ENCODE results near the gene PDE6A. TPM values are rescaled to one million over a fixed set of nuclear protein-coding genes. Genes with fewer than 3 reads are reported as not detected.

PDE6A gene
- total and polyA plus RNA-seq, 9 of the 15 experiments (the other 6 are each of a cell fraction or from before 2014, with no cell fraction given), result 0.01 to 0.04 (median 0.01) TPM; not detected in 6

DNA sequence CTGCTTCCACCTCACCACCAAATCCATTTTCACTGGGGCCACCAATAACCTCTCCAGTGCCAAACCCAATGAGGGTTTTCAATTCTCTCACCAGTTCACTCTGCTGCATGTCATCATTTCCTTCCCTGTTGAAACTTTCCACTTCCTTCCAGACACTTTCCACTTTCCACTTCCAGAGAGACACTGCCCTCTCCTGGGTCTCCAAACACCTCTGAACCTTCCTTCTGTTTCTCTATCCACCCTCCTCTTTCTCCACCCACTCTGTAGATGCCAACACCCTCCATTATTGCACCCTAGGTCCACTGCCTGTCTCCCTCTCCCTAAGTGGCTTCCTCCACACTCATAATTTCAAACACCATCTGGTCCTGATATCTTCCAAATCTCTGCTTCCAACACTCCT is 39.6 kb downstream of the PDE6A start:
- ChIA-PET CTCF (ENCODE audit: low intra/inter-chr PET ratio) (interaction anchor here (1.1 kb wide), 1 partner anchor 67 kb away, joined by 5 read pairs; no protein-coding TSS in a partner anchor), POLR2A (interaction anchor here (0.8 to 1.6 kb wide), 2 partner anchors 9 to 27 kb away, joined by 4 to 5 read pairs; no protein-coding TSS in a partner anchor)
- Histone ChIP-seq H3K9ac (ENCODE audit: insufficient read depth in 1 of 2, low read depth in 2 of 2, low read length in 2 of 2) (no peak overlapping the region), H3K4me3 (no peak overlapping the region), H3K4me1 (replicated peaks in 1 of 2; ENCODE audit: control insufficient read depth in 2 of 2, insufficient read depth in 2 of 2, low read length in 2 of 2) (peaks cover 4 to 7% of the 10 kb centered on the region in 2 experiments; a peak in 3 of 5 replicates), H3K9me1 (ENCODE audit: control insufficient read depth, insufficient read depth, low read length) (no peaks in the 10 kb centered on the region), H3K79me2 (ENCODE audit: control insufficient read depth, insufficient read depth, low read length) (no peaks in the 10 kb centered on the region), H4K20me1 (replicated peaks; ENCODE audit: control insufficient read depth, insufficient read depth, low read length) (no peaks in the 10 kb centered on the region), H3K4me2 (ENCODE audit: insufficient read depth, low read length) (no peak overlapping the region; the same call in 1 of the 2 replicates), H2AFZ (ENCODE audit: low read depth, low read length) (no peak overlapping the region; the same call in 1 of the 2 replicates), H3K27ac (ENCODE audit: extremely low read depth, low read depth, low read length) (no peak overlapping the region), H3K36me3 (ENCODE audit: control insufficient read depth, insufficient read depth, low read length) (no peaks in the 10 kb centered on the region), H3K9me3 (replicated peaks; ENCODE audit: control insufficient read depth, insufficient read depth, low read depth, low read length) (no peaks in the 10 kb centered on the region), H3K27me3 (ENCODE audit: control insufficient read depth in 2 of 2, insufficient read depth in 2 of 2, low read length in 2 of 2) (no peaks in the 10 kb centered on the region)
- ATAC-seq (peak; percentile 16; the same call in 1 of the 3 replicates), DNase-seq (ENCODE audit: extremely low read depth in 1 of 4, low spot score in 3 of 4) (no peak), FAIRE-seq (no peak)
- in situ Hi-C loops (cut with MboI) (no loop called here), intact Hi-C loops (cut with micrococcal nuclease) (loop anchor here (5.0 kb wide), 1 partner anchor 68 kb away; no protein-coding TSS in a partner anchor)
- BruUV-seq (replicated peaks), result no TSS peak
- no peak for TF ChIP-seq COPS2 (conservative IDR thresholded peaks at IDR 0.05)
- no peak for TF ChIP-seq ZNF253 (CRISPR knock-in tag; conservative IDR thresholded peaks at IDR 0.05)
- TF ChIP-seq TCF7L2 (IDR thresholded peaks at IDR 0.05; ENCODE audit: low read depth, low read length), result no peak
- TF ChIP-seq, protein P1, sequence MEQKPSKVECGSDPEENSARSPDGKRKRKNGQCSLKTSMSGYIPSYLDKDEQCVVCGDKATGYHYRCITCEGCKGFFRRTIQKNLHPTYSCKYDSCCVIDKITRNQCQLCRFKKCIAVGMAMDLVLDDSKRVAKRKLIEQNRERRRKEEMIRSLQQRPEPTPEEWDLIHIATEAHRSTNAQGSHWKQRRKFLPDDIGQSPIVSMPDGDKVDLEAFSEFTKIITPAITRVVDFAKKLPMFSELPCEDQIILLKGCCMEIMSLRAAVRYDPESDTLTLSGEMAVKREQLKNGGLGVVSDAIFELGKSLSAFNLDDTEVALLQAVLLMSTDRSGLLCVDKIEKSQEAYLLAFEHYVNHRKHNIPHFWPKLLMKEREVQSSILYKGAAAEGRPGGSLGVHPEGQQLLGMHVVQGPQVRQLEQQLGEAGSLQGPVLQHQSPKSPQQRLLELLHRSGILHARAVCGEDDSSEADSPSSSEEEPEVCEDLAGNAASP (IDR thresholded peaks at IDR 0.05), result no peak
- TF ChIP-seq, protein P2, sequence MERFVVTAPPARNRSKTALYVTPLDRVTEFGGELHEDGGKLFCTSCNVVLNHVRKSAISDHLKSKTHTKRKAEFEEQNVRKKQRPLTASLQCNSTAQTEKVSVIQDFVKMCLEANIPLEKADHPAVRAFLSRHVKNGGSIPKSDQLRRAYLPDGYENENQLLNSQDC (CRISPR knock-in tag; IDR thresholded peaks at IDR 0.05), result no peak
- TF ChIP-seq, protein P3, sequence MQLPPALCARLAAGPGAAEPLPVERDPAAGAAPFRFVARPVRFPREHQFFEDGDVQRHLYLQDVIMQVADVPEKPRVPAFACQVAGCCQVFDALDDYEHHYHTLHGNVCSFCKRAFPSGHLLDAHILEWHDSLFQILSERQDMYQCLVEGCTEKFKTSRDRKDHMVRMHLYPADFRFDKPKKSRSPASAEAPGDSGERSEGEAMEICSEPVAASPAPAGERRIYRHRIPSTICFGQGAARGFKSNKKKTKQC (CRISPR knock-in tag; IDR thresholded peaks at IDR 0.05), result no peak
- TF ChIP-seq L3MBTL2 (IDR thresholded peaks at IDR 0.05), result no peak
- TF ChIP-seq RAD21 (CRISPR knock-in tag; conservative IDR thresholded peaks at IDR 0.05 in 1 of 2, IDR thresholded peaks at IDR 0.05 in 1 of 2), result peak in 1 of 2 experiments; percentile 28; a peak in 2 of 4 replicates
- TF ChIP-seq, protein P4, sequence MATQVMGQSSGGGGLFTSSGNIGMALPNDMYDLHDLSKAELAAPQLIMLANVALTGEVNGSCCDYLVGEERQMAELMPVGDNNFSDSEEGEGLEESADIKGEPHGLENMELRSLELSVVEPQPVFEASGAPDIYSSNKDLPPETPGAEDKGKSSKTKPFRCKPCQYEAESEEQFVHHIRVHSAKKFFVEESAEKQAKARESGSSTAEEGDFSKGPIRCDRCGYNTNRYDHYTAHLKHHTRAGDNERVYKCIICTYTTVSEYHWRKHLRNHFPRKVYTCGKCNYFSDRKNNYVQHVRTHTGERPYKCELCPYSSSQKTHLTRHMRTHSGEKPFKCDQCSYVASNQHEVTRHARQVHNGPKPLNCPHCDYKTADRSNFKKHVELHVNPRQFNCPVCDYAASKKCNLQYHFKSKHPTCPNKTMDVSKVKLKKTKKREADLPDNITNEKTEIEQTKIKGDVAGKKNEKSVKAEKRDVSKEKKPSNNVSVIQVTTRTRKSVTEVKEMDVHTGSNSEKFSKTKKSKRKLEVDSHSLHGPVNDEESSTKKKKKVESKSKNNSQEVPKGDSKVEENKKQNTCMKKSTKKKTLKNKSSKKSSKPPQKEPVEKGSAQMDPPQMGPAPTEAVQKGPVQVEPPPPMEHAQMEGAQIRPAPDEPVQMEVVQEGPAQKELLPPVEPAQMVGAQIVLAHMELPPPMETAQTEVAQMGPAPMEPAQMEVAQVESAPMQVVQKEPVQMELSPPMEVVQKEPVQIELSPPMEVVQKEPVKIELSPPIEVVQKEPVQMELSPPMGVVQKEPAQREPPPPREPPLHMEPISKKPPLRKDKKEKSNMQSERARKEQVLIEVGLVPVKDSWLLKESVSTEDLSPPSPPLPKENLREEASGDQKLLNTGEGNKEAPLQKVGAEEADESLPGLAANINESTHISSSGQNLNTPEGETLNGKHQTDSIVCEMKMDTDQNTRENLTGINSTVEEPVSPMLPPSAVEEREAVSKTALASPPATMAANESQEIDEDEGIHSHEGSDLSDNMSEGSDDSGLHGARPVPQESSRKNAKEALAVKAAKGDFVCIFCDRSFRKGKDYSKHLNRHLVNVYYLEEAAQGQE (IDR thresholded peaks at IDR 0.05; ENCODE audit: borderline replicate concordance), result 0 out of 2 replicates have a peak, but pooled peaks have one; percentile 6
- TF ChIP-seq, protein P4 (CRISPR knock-in tag; IDR thresholded peaks at IDR 0.05; ENCODE audit: low read depth), result no peak
- TF ChIP-seq POLR2H (tag; IDR thresholded peaks at IDR 0.05; ENCODE audit: low read depth), result no peak
- no peak for TF ChIP-seq NCOR1 (IDR thresholded peaks at IDR 0.05)
